IPS DF 19.7 (cell line): Measurements from ENCODE around the gene GJC3.
A peak's percentile ranks its signal among the peaks of the same experiment; 100 is the strongest.
"Not testable (repeated sequence)": the region's sequence is repeated elsewhere in the genome, so short reads cannot be mapped to it uniquely, and the experiment has no call there.

ENCODE experiments used
- DNase-seq: peaks from one replicate; pipeline ENCODE4 v3.0.0-alpha.2; 2013; ENCODE audit warnings: low read depth, low spot score

GJC3 gene

GRCh38 chr7:99928994-99929729 lies at the start of gene GJC3:
TSS of gene GJC3 (minus strand) at chr7:99929620. CDS start at chr7:99929620, 0 bp downstream.
- no peak for DNase-seq

- DNase-seq = no peak
Measured at GRCh38 chr7:99976626-99977025, 47.2 kb upstream of the GJC3 start.

GRCh38 chr7:99975782-99976521 lies 46.5 kb upstream of the GJC3 start, which contains the start of gene AZGP1:
TSS of gene AZGP1 (minus strand) at chr7:99976031. CDS start at chr7:99976020, 11 bp downstream.
- no peak for DNase-seq

- DNase-seq = no peak
Measured at GRCh38 chr7:99974681-99975080, 45.3 kb upstream of the GJC3 start.

GRCh38 chr7:99973817-99974216 lies 44.4 kb upstream of the GJC3 start:
- not testable (repeated sequence) for DNase-seq

- no peak for DNase-seq
Measured at GRCh38 chr7:99971242-99971641, 41.8 kb upstream of the GJC3 start.

- not testable (repeated sequence) for DNase-seq
Measured at GRCh38 chr7:99969813-99970212, 40.4 kb upstream of the GJC3 start.

GRCh38 chr7:99969298-99969697 lies 39.9 kb upstream of the GJC3 start:
- no peak for DNase-seq

GRCh38 chr7:99958564-99959227 lies 29.3 kb upstream of the GJC3 start:
- no peak for DNase-seq

GRCh38 chr7:99955247-99955646 lies 25.8 kb upstream of the GJC3 start:
- no peak for DNase-seq

- not testable (repeated sequence) for DNase-seq
Measured at GRCh38 chr7:99954643-99955042, 25.2 kb upstream of the GJC3 start.

GRCh38 chr7:99953649-99954048 lies 24.2 kb upstream of the GJC3 start:
- DNase-seq = no peak

GRCh38 chr7:99952649-99953048 lies 23.2 kb upstream of the GJC3 start:
- not testable (repeated sequence) for DNase-seq

- not testable (repeated sequence) for DNase-seq
Measured at GRCh38 chr7:99950819-99951218, 21.4 kb upstream of the GJC3 start.

- no peak for DNase-seq
Measured at GRCh38 chr7:99949645-99950228, 20.3 kb upstream of the GJC3 start.

- no peak for DNase-seq
Measured at GRCh38 chr7:99947608-99948007, 18.2 kb upstream of the GJC3 start.

GRCh38 chr7:99944497-99945070 lies 15.2 kb upstream of the GJC3 start:
- no peak for DNase-seq

- DNase-seq = peak; percentile 100
Measured at GRCh38 chr7:99943641-99944496, 14.4 kb upstream of the GJC3 start.

GRCh38 chr7:99938296-99938695 lies 8.9 kb upstream of the GJC3 start:
- no peak for DNase-seq

- DNase-seq = not testable (repeated sequence)
Measured at GRCh38 chr7:99935009-99935408, 5.6 kb upstream of the GJC3 start.

- DNase-seq = no peak
Measured at GRCh38 chr7:99930376-99930775, 956 bp upstream of the GJC3 start.
